Right lobe of liver (tissue), 5 donors: ENCODE measurements around the gene NDUFA7. TPM values are rescaled to one million over a fixed set of nuclear protein-coding genes. Genes with fewer than 3 reads are reported as not detected.

Source experiments
- total RNA-seq, 6 experiments: library from RNA; depleted of rRNA in 2 of 6; stranded (reverse); fragments of >200 nt in 2 of 6; fragmentation: NEBNext Ultra II Directional in 3 of 6; extraction: Animal tissue kit (Norgen Biotek cat#: 25700) in 3 of 6; gene quantifications; one replicate each; pipeline versions ENCODE4 v1.1.0 to v1.2.4, GENCODE V29; 2016 to 2023
- donor health status: DM: no; HTN: no; CAD: no.
- donor health status: DM: no; HTN: no; CAD: no.
- donor health status: DM: no; HTN: yes; CAD: no.
- donor health status: DM: no; HTN: yes; CAD: no.

NDUFA7 gene
- total RNA-seq, 6 experiments from 2014 or later, result 20.8 to 60.5 (median 25.9) TPM

Other genes with a start within 250 kb of the NDUFA7 start
- gene FBN3, start 171.8 kb downstream of the NDUFA7 start, total RNA-seq, result under 1 TPM in 2 of 6 experiments, not detected in 4; 0.11 to 0.37 TPM
- gene CERS4, start 112.0 kb downstream of the NDUFA7 start, total RNA-seq, result 10 to 100 TPM; 38.6 to 75.4 (median 58.3) TPM
- gene CD320, start 13.0 kb downstream of the NDUFA7 start, total RNA-seq, result 10 to 100 TPM in 5 of 6 experiments, 1 to 10 TPM in 1; 8.8 to 43.2 (median 11.5) TPM
- 100 to 1,000 TPM; 147 to 669 (median 564) TPM for gene RPS28, start 121 bp upstream of the NDUFA7 start, total RNA-seq
- gene KANK3, start 21.9 kb upstream of the NDUFA7 start, total RNA-seq, result 1 to 10 TPM; 2.9 to 6.0 (median 4.2) TPM
- 100 to 1,000 TPM in 3 of 6 experiments, 10 to 100 TPM in 2, 1 to 10 TPM in 1; 2.3 to 204 (median 125) TPM for gene ANGPTL4, start 42.8 kb upstream of the NDUFA7 start, total RNA-seq
- 10 to 100 TPM; 27.2 to 58.0 (median 54.2) TPM for gene RAB11B, start 69.0 kb upstream of the NDUFA7 start, total RNA-seq
- gene MARCHF2, start 91.9 kb upstream of the NDUFA7 start, total RNA-seq, result 100 to 1,000 TPM in 2 of 6 experiments, 10 to 100 TPM in 4; 22.5 to 146 (median 32.3) TPM
- 10 to 100 TPM; 31.8 to 82.5 (median 58.6) TPM for gene HNRNPM, start 123.6 kb upstream of the NDUFA7 start, total RNA-seq
- gene PRAM1, start 181.3 kb upstream of the NDUFA7 start, total RNA-seq, result 1 to 10 TPM in 5 of 6 experiments, under 1 TPM in 1; 0.74 to 3.3 (median 1.5) TPM
- 10 to 100 TPM in 4 of 6 experiments, 1 to 10 TPM in 2; 9.5 to 17.4 (median 11.9) TPM for gene ZNF414, start 192.8 kb upstream of the NDUFA7 start, total RNA-seq